WTC11 (cell line): ENCODE measurements around the gene DCK. TPM values are rescaled to one million over a fixed set of nuclear protein-coding genes. Genes with fewer than 3 reads are reported as not detected.

Experiments used
- ATAC-seq: fragments of 200-7000 bp; cut with Tn5 transposase; 2 replicates; pipeline ENCODE4 v1.10.0; 2021; ENCODE audit warnings: mild to moderate bottlenecking, moderate library complexity
- CTCF ChIA-PET: fragments of 300-600 bp; sonication (Branson Sonifier 250); formaldehyde crosslinking; loops from one replicate; lab custom pipeline; 2021; ENCODE audit warnings: antibody characterized with exemption; lab: Charles Lee
- POLR2A ChIA-PET: fragments of 350-600 bp; sonication (Branson Sonifier 250); formaldehyde crosslinking; loops from one replicate; lab custom pipeline; 2021; ENCODE audit warnings: antibody characterized with exemption; lab: Charles Lee
- DNase-seq: peaks from one replicate; pipeline ENCODE4 v3.0.0; 2021; ENCODE audit warnings: low spot score
- H3K27ac Mint-ChIP-seq: 2 replicates; pipeline ENCODE4 v1.8.0; 2021; ENCODE audit warnings: mixed read lengths
- H3K27me3 Mint-ChIP-seq: 2 replicates; pipeline ENCODE4 v1.8.0; 2021; ENCODE audit warnings: low read depth, mild to moderate bottlenecking, moderate library complexity, mixed read lengths
- H3K36me3 Mint-ChIP-seq: 2 replicates; pipeline ENCODE4 v1.8.0; 2021; ENCODE audit warnings: mixed read lengths
- H3K4me1 Mint-ChIP-seq: 2 replicates; pipeline ENCODE4 v1.8.0; 2022; ENCODE audit warnings: mixed read lengths
- H3K4me3 Mint-ChIP-seq: 2 replicates; pipeline ENCODE4 v1.8.0; 2021; ENCODE audit warnings: mild to moderate bottlenecking, moderate library complexity, mixed read lengths
- H3K9me3 Mint-ChIP-seq: 2 replicates; pipeline ENCODE4 v1.8.0; 2021; ENCODE audit warnings: mixed read lengths
- ATF1 ChIP-seq: sonication (generic); formaldehyde crosslinking; IDR thresholded peaks from 2 replicates; pipeline ENCODE4 v1.8.1; 2023; ENCODE audit warnings: mild to moderate bottlenecking, moderate library complexity, missing genetic modification reagents
- ELF4 ChIP-seq: sonication (generic); formaldehyde crosslinking; IDR thresholded peaks from 2 replicates; pipeline ENCODE4 v1.8.1; 2022; ENCODE audit warnings: low read depth, mild to moderate bottlenecking, moderate library complexity, missing genetic modification reagents
- EMX1 ChIP-seq: fragments of 250-450 bp; sonication (Bioruptor Pico); IDR thresholded peaks from 2 replicates; pipeline ENCODE4 v1.8.0; 2021; ENCODE audit warnings: mild to moderate bottlenecking
- ESRRA ChIP-seq: sonication (generic); formaldehyde crosslinking; IDR thresholded peaks from 2 replicates; pipeline ENCODE4 v1.8.1; 2022; ENCODE audit warnings: mild to moderate bottlenecking, missing genetic modification reagents, borderline replicate concordance
- JUN ChIP-seq: sonication (generic); formaldehyde crosslinking; IDR thresholded peaks from 2 replicates; pipeline ENCODE4 v1.8.0; 2023; ENCODE audit warnings: mild to moderate bottlenecking, missing genetic modification reagents
- KAT7 ChIP-seq: sonication (generic); formaldehyde crosslinking; IDR thresholded peaks from 2 replicates; pipeline ENCODE4 v1.8.1; 2023; ENCODE audit warnings: missing genetic modification reagents, mild to moderate bottlenecking, borderline replicate concordance
- NR2C2 ChIP-seq: sonication (generic); formaldehyde crosslinking; IDR thresholded peaks from 2 replicates; pipeline ENCODE4 v1.8.0; 2022; ENCODE audit warnings: mild to moderate bottlenecking, missing genetic modification reagents
- OVOL2 ChIP-seq: fragments of 250-450 bp; sonication (Bioruptor Pico); IDR thresholded peaks from 2 replicates; pipeline ENCODE4 v1.9.0; 2021; ENCODE audit warnings: mild to moderate bottlenecking, borderline replicate concordance
- SMAD3 ChIP-seq: sonication (generic); formaldehyde crosslinking; IDR thresholded peaks from 2 replicates; pipeline ENCODE4 v1.8.0; 2022; ENCODE audit warnings: missing genetic modification reagents, mild to moderate bottlenecking, borderline replicate concordance
- SOX15 ChIP-seq: fragments of 250-450 bp; sonication (Bioruptor Pico); IDR thresholded peaks from 2 replicates; pipeline ENCODE4 v1.9.0; 2021; ENCODE audit warnings: mild to moderate bottlenecking
- TEAD4 ChIP-seq: sonication (generic); formaldehyde crosslinking; IDR thresholded peaks from 2 replicates; pipeline ENCODE4 v1.8.0; 2022; ENCODE audit warnings: mild to moderate bottlenecking, missing genetic modification reagents
- ZNF263 ChIP-seq: sonication (generic); formaldehyde crosslinking; IDR thresholded peaks from 2 replicates; pipeline ENCODE4 v1.8.1; 2022; ENCODE audit warnings: low read depth, mild to moderate bottlenecking, moderate library complexity, missing genetic modification reagents
- ZNF423 ChIP-seq: fragments of 250-450 bp; sonication (Bioruptor Pico); IDR thresholded peaks from 2 replicates; pipeline ENCODE4 v2.1.2; 2022; ENCODE audit warnings: mild to moderate bottlenecking, moderate library complexity
- total RNA-seq: library from RNA; stranded (reverse); gene quantifications from 3 replicates; pipeline ENCODE4 v1.2.3, GENCODE V29; 2021
- TF ChIP-seq, protein P1 (sequence below): sonication (generic); formaldehyde crosslinking; IDR thresholded peaks from 2 replicates; pipeline ENCODE4 v1.8.0; 2023; ENCODE audit warnings: missing genetic modification reagents
- TF ChIP-seq, protein P2 (sequence below): fragments of 250-450 bp; sonication (Bioruptor Pico); IDR thresholded peaks from 2 replicates; pipeline ENCODE4 v1.8.0; 2021; ENCODE audit warnings: mild to moderate bottlenecking
- TF ChIP-seq, protein P3 (sequence below): fragments of 250-450 bp; sonication (Bioruptor Pico); IDR thresholded peaks from 2 replicates; pipeline ENCODE4 v1.9.0; 2021; ENCODE audit warnings: mild to moderate bottlenecking
- TF ChIP-seq, protein P4 (sequence below): sonication (generic); formaldehyde crosslinking; IDR thresholded peaks from 2 replicates; pipeline ENCODE4 v1.8.1; 2022; ENCODE audit warnings: low read depth, missing genetic modification reagents, borderline replicate concordance
- TF ChIP-seq, protein P5 (sequence below): sonication (generic); formaldehyde crosslinking; IDR thresholded peaks from 2 replicates; pipeline ENCODE4 v1.8.1; 2023; ENCODE audit warnings: mild to moderate bottlenecking, missing genetic modification reagents
- TF ChIP-seq, protein P6 (sequence below): fragments of 250-450 bp; sonication (Bioruptor Pico); IDR thresholded peaks from 2 replicates; pipeline ENCODE4 v1.9.0; 2021; ENCODE audit warnings: mild to moderate bottlenecking, borderline replicate concordance
- TF ChIP-seq, protein P7 (sequence below): sonication (generic); formaldehyde crosslinking; IDR thresholded peaks from 2 replicates; pipeline ENCODE4 v1.8.1; 2023; ENCODE audit warnings: mild to moderate bottlenecking, missing genetic modification reagents

Gene DCK
- total RNA-seq, 1 experiment from 2014 or later = 15.0 TPM

DNA sequence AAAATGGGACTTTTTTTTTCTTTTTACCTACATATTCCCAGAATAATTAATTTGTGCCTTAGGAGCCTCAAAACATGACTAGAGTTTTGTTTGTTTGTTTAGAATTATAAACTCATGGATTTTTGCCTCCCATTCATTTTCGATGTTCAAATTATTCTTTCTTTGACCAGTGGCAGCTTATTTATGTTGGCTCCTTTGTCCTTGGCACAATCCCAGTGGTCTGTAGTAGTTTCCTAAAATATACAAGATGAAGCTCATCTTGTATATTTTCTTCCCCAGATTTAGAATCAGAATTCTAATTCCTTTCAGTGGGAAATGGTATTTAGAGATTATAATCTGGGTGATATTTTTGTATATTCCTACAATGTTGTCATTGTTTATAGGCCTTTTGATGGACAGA lies 27.2 kb downstream of the DCK start (continued):
- TF ChIP-seq, protein P1, sequence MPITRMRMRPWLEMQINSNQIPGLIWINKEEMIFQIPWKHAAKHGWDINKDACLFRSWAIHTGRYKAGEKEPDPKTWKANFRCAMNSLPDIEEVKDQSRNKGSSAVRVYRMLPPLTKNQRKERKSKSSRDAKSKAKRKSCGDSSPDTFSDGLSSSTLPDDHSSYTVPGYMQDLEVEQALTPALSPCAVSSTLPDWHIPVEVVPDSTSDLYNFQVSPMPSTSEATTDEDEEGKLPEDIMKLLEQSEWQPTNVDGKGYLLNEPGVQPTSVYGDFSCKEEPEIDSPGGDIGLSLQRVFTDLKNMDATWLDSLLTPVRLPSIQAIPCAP = no peak
- TF ChIP-seq, protein P2, sequence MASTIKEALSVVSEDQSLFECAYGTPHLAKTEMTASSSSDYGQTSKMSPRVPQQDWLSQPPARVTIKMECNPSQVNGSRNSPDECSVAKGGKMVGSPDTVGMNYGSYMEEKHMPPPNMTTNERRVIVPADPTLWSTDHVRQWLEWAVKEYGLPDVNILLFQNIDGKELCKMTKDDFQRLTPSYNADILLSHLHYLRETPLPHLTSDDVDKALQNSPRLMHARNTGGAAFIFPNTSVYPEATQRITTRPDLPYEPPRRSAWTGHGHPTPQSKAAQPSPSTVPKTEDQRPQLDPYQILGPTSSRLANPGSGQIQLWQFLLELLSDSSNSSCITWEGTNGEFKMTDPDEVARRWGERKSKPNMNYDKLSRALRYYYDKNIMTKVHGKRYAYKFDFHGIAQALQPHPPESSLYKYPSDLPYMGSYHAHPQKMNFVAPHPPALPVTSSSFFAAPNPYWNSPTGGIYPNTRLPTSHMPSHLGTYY (CRISPR knock-in tag) = no peak
- TF ChIP-seq, protein P3, sequence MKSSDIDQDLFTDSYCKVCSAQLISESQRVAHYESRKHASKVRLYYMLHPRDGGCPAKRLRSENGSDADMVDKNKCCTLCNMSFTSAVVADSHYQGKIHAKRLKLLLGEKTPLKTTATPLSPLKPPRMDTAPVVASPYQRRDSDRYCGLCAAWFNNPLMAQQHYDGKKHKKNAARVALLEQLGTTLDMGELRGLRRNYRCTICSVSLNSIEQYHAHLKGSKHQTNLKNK (CRISPR knock-in tag) = no peak
- TF ChIP-seq TEAD4 (CRISPR knock-in tag) = no peak
- TF ChIP-seq, protein P4, sequence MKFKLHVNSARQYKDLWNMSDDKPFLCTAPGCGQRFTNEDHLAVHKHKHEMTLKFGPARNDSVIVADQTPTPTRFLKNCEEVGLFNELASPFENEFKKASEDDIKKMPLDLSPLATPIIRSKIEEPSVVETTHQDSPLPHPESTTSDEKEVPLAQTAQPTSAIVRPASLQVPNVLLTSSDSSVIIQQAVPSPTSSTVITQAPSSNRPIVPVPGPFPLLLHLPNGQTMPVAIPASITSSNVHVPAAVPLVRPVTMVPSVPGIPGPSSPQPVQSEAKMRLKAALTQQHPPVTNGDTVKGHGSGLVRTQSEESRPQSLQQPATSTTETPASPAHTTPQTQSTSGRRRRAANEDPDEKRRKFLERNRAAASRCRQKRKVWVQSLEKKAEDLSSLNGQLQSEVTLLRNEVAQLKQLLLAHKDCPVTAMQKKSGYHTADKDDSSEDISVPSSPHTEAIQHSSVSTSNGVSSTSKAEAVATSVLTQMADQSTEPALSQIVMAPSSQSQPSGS (CRISPR knock-in tag) = no peak
- no peak for TF ChIP-seq EMX1 (CRISPR knock-in tag)

DNA sequence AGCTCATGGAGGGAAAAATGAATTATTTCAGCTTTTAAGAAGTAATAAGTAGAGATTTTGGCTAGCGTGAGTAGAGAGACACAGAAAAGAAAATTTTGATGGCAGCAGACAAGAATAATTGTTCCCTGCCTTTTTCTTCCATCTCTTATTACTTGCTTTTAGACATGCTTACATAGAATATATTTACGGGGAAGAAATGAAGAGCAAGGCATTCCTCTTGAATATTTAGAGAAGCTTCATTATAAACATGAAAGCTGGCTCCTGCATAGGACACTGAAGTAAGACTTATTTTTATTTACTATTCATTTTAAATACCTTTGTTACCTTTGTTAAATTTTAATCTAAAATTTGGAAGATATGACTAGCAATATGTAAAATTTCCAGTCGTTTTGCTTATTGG lies 32.2 kb downstream of the DCK start:
- ChIA-PET CTCF (interaction anchor here (1.8 kb wide), 1 partner anchor 16 kb away, joined by 7 read pairs; no protein-coding TSS in a partner anchor), POLR2A (no interaction called here)
- Mint-ChIP-seq H3K9me3 (no peaks in the 10 kb centered on the region), H3K4me3 (no peak overlapping the region), H3K4me1 (peaks cover 23% of the 10 kb centered on the region), H3K36me3 (peaks cover 11% of the 10 kb centered on the region), H3K27ac (no peak overlapping the region), H3K27me3 (no peaks in the 10 kb centered on the region)
- no peak for TF ChIP-seq ESRRA (CRISPR knock-in tag)
- TF ChIP-seq, protein P5, sequence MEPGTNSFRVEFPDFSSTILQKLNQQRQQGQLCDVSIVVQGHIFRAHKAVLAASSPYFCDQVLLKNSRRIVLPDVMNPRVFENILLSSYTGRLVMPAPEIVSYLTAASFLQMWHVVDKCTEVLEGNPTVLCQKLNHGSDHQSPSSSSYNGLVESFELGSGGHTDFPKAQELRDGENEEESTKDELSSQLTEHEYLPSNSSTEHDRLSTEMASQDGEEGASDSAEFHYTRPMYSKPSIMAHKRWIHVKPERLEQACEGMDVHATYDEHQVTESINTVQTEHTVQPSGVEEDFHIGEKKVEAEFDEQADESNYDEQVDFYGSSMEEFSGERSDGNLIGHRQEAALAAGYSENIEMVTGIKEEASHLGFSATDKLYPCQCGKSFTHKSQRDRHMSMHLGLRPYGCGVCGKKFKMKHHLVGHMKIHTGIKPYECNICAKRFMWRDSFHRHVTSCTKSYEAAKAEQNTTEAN (CRISPR knock-in tag) = no peak
- no peak for TF ChIP-seq ELF4 (CRISPR knock-in tag)
- no peak for TF ChIP-seq SOX15 (CRISPR knock-in tag)
- no peak for TF ChIP-seq OVOL2 (CRISPR knock-in tag)
- TF ChIP-seq, protein P4 (CRISPR knock-in tag) = no peak
- TF ChIP-seq NR2C2 (CRISPR knock-in tag) = no peak
- TF ChIP-seq ATF1 (CRISPR knock-in tag) = no peak
- no peak for TF ChIP-seq KAT7 (CRISPR knock-in tag)
- TF ChIP-seq JUN (CRISPR knock-in tag) = no peak
- TF ChIP-seq SMAD3 = no peak
- TF ChIP-seq ZNF263 (CRISPR knock-in tag) = no peak
- no peak for TF ChIP-seq ZNF423 (CRISPR knock-in tag)
- TF ChIP-seq, protein P6, sequence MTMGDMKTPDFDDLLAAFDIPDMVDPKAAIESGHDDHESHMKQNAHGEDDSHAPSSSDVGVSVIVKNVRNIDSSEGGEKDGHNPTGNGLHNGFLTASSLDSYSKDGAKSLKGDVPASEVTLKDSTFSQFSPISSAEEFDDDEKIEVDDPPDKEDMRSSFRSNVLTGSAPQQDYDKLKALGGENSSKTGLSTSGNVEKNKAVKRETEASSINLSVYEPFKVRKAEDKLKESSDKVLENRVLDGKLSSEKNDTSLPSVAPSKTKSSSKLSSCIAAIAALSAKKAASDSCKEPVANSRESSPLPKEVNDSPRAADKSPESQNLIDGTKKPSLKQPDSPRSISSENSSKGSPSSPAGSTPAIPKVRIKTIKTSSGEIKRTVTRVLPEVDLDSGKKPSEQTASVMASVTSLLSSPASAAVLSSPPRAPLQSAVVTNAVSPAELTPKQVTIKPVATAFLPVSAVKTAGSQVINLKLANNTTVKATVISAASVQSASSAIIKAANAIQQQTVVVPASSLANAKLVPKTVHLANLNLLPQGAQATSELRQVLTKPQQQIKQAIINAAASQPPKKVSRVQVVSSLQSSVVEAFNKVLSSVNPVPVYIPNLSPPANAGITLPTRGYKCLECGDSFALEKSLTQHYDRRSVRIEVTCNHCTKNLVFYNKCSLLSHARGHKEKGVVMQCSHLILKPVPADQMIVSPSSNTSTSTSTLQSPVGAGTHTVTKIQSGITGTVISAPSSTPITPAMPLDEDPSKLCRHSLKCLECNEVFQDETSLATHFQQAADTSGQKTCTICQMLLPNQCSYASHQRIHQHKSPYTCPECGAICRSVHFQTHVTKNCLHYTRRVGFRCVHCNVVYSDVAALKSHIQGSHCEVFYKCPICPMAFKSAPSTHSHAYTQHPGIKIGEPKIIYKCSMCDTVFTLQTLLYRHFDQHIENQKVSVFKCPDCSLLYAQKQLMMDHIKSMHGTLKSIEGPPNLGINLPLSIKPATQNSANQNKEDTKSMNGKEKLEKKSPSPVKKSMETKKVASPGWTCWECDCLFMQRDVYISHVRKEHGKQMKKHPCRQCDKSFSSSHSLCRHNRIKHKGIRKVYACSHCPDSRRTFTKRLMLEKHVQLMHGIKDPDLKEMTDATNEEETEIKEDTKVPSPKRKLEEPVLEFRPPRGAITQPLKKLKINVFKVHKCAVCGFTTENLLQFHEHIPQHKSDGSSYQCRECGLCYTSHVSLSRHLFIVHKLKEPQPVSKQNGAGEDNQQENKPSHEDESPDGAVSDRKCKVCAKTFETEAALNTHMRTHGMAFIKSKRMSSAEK (CRISPR knock-in tag) = no peak
- TF ChIP-seq, protein P7, sequence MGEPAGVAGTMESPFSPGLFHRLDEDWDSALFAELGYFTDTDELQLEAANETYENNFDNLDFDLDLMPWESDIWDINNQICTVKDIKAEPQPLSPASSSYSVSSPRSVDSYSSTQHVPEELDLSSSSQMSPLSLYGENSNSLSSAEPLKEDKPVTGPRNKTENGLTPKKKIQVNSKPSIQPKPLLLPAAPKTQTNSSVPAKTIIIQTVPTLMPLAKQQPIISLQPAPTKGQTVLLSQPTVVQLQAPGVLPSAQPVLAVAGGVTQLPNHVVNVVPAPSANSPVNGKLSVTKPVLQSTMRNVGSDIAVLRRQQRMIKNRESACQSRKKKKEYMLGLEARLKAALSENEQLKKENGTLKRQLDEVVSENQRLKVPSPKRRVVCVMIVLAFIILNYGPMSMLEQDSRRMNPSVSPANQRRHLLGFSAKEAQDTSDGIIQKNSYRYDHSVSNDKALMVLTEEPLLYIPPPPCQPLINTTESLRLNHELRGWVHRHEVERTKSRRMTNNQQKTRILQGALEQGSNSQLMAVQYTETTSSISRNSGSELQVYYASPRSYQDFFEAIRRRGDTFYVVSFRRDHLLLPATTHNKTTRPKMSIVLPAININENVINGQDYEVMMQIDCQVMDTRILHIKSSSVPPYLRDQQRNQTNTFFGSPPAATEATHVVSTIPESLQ (CRISPR knock-in tag) = no peak
- ATAC-seq = no peak
- DNase-seq = no peak
